22Rv1 (cell line): ENCODE results near the gene DCT.

Source experiments
- CTCF ChIP-seq: fragments of 450-650 bp; IDR thresholded peaks from 2 replicates; pipeline ENCODE4 v1.5.1; 2017; ENCODE audit warnings: mild to moderate bottlenecking
- ZFX ChIP-seq: fragments of 450-650 bp; IDR thresholded peaks from 2 replicates; pipeline ENCODE4 v1.6.1; 2017; ENCODE audit warnings: antibody characterized with exemption, borderline replicate concordance

- TF ChIP-seq CTCF (no peak), ZFX (no peak)
Measured at GRCh38 chr13:94454334-94454733, 25.1 kb downstream of the DCT start.
